Tibial artery (tissue), 4 donors: Measurements from ENCODE around the gene HOMEZ.

ENCODE experiments used
- DNase-seq, 2 donors: peaks; one replicate each; pipeline ENCODE4 v3.0.0-alpha.2; 2019
- H3K27ac ChIP-seq, 2 donors: fragments of 200-600 bp; sonication (generic) in 1 of 2; 1 replicate in 1 of 2; 2 replicates in 1 of 2; pipeline ENCODE4 v1.5.1; 2018 to 2019; ENCODE audit warnings: mild to moderate bottlenecking in 1 of 2
- H3K27me3 ChIP-seq, 2 donors: fragments of 200-600 bp; sonication (generic) in 1 of 2; one replicate each; pipeline versions ENCODE4 v1.5.1 to v1.6.0; 2016 to 2019
- H3K36me3 ChIP-seq, 3 donors: fragments of 200-600 bp; sonication (generic) in 2 of 3; one replicate each; pipeline ENCODE4 v1.5.1; 2016 to 2019; ENCODE audit warnings: mild to moderate bottlenecking in 2 of 3
- H3K4me1 ChIP-seq, 4 donors: fragments of 200-600 bp; sonication (generic) in 2 of 4; 1 replicate in 3 of 4; 2 replicates in 1 of 4; pipeline ENCODE4 v1.5.1; 2016 to 2019
- H3K4me3 ChIP-seq, 2 donors: fragments of 200-600 bp; sonication (generic) in 1 of 2; 1 replicate in 1 of 2; 2 replicates in 1 of 2; pipeline ENCODE4 v1.5.1; 2018 to 2019; ENCODE audit warnings: mild to moderate bottlenecking in 2 of 2
- H3K9me3 ChIP-seq, 3 donors: fragments of 200-600 bp; sonication (generic) in 1 of 3; one replicate each; pipeline ENCODE4 v1.5.1; 2016 to 2019
- CTCF ChIP-seq, 2 experiments: fragments of 200-600 bp in 1 of 2; fragments of 450-650 bp in 1 of 2; IDR thresholded peaks; one replicate each; pipeline ENCODE4 v1.5.1; 2017 to 2019; ENCODE audit warnings: antibody characterized with exemption in 2 of 2, mild to moderate bottlenecking in 1 of 2, moderate library complexity in 1 of 2
- intact Hi-C: fragments of 100-400 bp; cut with DNase I; formaldehyde crosslinking; loops from one replicate; pipeline ENCODE4 v1.15.0; 2023; ENCODE audit warnings: low total_unique reads

Gene HOMEZ

GRCh38 chr14:23321572-23322547 is 35.9 kb upstream of the HOMEZ start:
- intact Hi-C loops, result loop anchor here (5.0 to 10.0 kb wide), 4 partner anchors 45 to 233 kb away; partner anchors contain the start of genes EFS, NGDN, THTPA and ZFHX2
- DNase-seq, result peak; percentile 43 to 81
- peak overlapping the region; percentile 89 to 100 for H3K27ac ChIP-seq

GRCh38 chr14:23320584-23321571 is 34.9 kb upstream of the HOMEZ start, which contains the start of gene PABPN1:
PABPN1 (plus strand) TSS chr14:23321457; CDS start chr14:23321470, 13 bp downstream.
- Histone ChIP-seq H3K4me1 (peaks cover 0 to 25% (median 15%) of the 10 kb centered on the region in 4 donors), H3K9me3 (no peaks in the 10 kb centered on the region), H3K36me3 (peaks cover 27 to 28% (median 28%) of the 10 kb centered on the region in 3 donors), H3K27ac (peak within 1 kb of the TSS; percentile 89 to 100), H3K27me3 (no peaks in the 10 kb centered on the region), H3K4me3 (peak within 1 kb of the TSS; percentile 81 to 99)
- intact Hi-C loops, result loop anchor here (5.0 to 10.0 kb wide), 4 partner anchors 46 to 234 kb away; partner anchors contain the start of genes EFS, NGDN, THTPA and ZFHX2
- peak; percentile 99 to 100 for DNase-seq
- peak in 1 of 2 experiments; percentile 20 for TF ChIP-seq CTCF (IDR thresholded peaks at IDR 0.05)

More at GRCh38 chr14:23321572-23322547, 35.9 kb upstream of the HOMEZ start:
- Histone ChIP-seq H3K27me3 (no peaks in the 10 kb centered on the region), H3K4me3 (peak overlapping the region; percentile 81 to 99), H3K4me1 (peaks cover 0 to 25% (median 15%) of the 10 kb centered on the region in 4 donors), H3K9me3 (no peaks in the 10 kb centered on the region), H3K36me3 (peaks cover 27 to 28% (median 28%) of the 10 kb centered on the region in 3 donors)
- no peak for TF ChIP-seq CTCF (IDR thresholded peaks at IDR 0.05)

- H3K4me3 ChIP-seq, result peak overlapping the region; percentile 45 to 99
- H3K4me1 ChIP-seq, result peaks cover 0 to 25% (median 15%) of the 10 kb centered on the region in 4 donors
- no peak for DNase-seq
- no peak for TF ChIP-seq CTCF (IDR thresholded peaks at IDR 0.05)
- H3K9me3 ChIP-seq, result no peaks in the 10 kb centered on the region
- intact Hi-C loops, result loop anchor here (5.0 to 10.0 kb wide), 4 partner anchors 47 to 235 kb away; partner anchors contain the start of genes EFS, NGDN, THTPA and ZFHX2
- no peaks in the 10 kb centered on the region for H3K27me3 ChIP-seq
- peak overlapping the region; percentile 89 to 100 for H3K27ac ChIP-seq
- peaks cover 21 to 22% (median 22%) of the 10 kb centered on the region in 3 donors for H3K36me3 ChIP-seq
Measured at GRCh38 chr14:23319746-23320583, 34.0 kb upstream of the HOMEZ start.

- Histone ChIP-seq H3K27ac (no peak overlapping the region), H3K9me3 (no peaks in the 10 kb centered on the region), H3K4me3 (no peak overlapping the region), H3K36me3 (peaks cover 0 to 3% (median 0%) of the 10 kb centered on the region in 3 donors), H3K27me3 (no peaks in the 10 kb centered on the region), H3K4me1 (peaks cover 0 to 6% (median 3%) of the 10 kb centered on the region in 4 donors)
- intact Hi-C loops, result no loop called here
- TF ChIP-seq CTCF (IDR thresholded peaks at IDR 0.05), result no peak
- DNase-seq, result no peak
Measured at GRCh38 chr14:23316300-23316699, 30.4 kb upstream of the HOMEZ start.
